CMK (cell line): ENCODE measurements around the gene GPR155.
A peak's percentile ranks its signal among the peaks of the same experiment; 100 is the strongest.
"Not testable (repeated sequence)": the region's sequence is repeated elsewhere in the genome, so short reads cannot be mapped to it uniquely, and the experiment has no call there.

Experiments
- DNase-seq: peaks from one replicate; pipeline ENCODE4 v3.0.0-alpha.2; 2010; ENCODE audit warnings: low read depth

GPR155 gene

GRCh38 chr2:174439950-174440349, 46.9 kb downstream of the GPR155 start:
- no peak for DNase-seq

GRCh38 chr2:174439323-174439722, 47.5 kb downstream of the GPR155 start:
- DNase-seq: no peak

GRCh38 chr2:174438146-174438886, 48.5 kb downstream of the GPR155 start:
- no peak for DNase-seq

DNA sequence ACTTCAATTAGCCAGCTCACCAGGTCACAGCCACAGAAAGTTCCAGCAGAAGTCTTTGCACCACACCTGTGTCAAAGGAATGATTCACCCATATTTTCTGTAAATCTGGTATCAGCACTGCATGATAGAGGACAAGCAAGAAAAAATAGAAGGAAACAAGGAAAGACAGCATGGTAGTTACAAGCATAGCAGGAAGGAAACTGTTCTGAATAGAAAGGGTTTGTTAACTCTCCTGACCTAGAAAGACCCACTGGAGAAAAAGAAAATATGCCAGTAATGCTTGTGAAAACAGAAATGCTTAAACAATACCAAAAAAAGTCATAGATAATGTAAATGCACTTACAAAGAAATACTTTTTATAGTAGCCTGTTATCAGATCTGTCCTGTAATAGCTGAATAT, 50.5 kb downstream of the GPR155 start:
- no peak for DNase-seq

- DNase-seq: no peak
These were observed 54.9 kb downstream of the GPR155 start for GRCh38 chr2:174431902-174432301.

GRCh38 chr2:174430066-174430465, 56.8 kb downstream of the GPR155 start:
- no peak for DNase-seq

- DNase-seq: no peak
These were observed 58.6 kb downstream of the GPR155 start for GRCh38 chr2:174428214-174428613.

GRCh38 chr2:174412256-174412655, 74.6 kb downstream of the GPR155 start:
- no peak for DNase-seq

GRCh38 chr2:174410039-174410438, 76.8 kb downstream of the GPR155 start:
- DNase-seq: not testable (repeated sequence)

DNA sequence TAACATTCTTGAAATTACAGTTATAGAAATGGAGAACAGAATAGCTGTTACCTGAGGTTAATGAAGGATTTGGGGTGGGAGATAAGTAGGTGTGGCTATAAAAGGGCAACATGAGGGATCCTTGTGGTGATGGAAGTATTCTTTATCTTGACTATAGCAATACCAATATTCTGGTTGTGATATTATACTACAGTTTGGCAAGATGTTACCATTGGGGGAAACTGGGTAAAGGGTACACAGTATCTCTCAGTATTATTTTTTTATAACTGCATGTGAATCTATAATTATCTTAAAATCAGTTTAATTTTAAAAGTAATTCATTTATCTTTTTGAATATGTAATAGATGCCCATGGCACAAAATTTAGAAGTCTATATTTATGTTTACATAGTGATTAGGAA, 83.2 kb downstream of the GPR155 start:
- no peak for DNase-seq

DNA sequence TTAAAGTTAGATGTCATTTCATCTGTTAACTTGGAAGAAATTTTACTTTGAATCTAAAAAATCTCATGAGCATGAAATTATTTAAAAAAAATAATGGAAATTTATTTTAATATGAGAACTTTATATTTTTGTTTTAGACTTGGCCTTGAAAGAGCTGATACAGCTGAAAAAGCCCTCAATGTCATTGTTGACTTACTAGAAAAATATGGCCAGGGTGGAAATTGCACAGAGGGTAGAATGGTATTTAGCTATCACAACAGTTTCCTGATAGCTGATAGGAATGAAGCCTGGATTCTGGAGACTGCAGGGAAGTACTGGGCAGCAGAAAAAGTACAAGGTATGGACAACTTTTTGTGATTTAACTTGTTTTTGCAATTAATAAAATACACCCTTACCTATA, 86.0 kb downstream of the GPR155 start:
- DNase-seq: no peak

DNA sequence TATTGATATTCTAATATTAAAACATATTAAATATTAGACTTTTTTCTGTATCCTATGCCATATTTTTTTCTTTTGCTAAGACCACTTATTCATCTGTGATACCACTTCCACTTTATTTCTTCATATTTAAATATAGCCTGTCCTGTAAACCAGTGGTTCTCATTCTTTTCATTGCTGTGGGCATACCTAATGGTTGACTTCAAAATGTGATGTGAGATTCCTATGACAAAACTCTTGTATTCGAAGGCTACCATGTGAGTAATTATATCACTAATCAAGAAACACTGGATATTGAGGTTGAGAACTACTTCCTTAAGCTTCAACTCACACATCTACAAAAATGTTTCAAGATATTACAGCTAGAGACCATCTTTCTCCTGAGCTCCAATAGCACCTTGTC, 87.7 kb downstream of the GPR155 start:
- no peak for DNase-seq

DNA sequence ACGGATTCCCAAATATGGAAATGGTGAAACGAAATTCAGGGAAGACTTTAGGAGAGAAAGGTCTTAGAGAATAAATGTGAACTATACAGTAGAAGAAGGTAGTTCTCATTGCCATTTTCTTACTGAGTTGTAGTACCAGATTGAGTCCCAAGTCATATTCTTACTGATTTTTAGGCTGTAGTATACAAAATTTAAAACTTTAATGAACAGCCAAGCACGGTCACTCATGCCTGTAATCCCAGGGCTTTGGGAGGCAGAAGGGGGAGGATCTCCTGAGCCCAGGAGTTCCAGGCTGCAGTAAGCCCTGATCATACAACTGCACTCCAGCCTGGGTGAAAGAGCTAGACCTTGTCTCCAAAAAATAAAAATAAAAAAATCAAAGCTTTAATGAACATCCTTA, 89.1 kb downstream of the GPR155 start:
- no peak for DNase-seq

DNA sequence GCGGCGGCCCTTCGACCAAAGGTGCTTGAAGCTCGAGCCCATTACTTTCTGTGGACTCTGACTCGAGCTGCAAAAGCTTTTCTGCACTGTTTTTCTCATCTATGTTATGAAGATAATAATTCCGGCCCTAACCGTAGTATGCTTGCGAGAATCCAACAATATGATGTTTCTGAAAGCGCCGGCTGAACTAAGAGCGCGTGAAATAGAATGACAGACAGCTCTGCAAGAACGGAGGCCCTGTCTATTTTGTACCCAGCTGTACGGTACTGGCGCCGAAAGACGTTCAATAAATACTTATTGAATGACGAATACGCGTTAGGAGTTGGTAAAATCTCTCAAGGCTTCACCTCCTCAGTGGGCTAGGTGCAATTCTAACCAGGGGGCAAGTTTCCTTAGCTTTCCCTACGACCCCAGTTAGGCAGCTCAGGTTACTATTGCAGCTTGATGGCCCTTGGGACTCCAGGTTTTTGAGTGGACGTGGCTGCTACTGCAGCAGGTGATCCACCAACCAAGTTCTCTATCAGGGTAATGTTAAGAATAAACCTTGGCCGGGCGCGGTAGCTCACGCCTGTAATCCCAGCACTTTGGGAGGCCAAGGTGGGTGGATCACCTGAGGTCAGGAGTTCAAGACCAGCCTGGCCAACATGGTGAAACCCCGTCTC, 90.7 kb downstream of the GPR155 start:
- DNase-seq: no peak

GRCh38 chr2:174395284-174395968, 91.4 kb downstream of the GPR155 start, which contains the start of gene SCRN3:
Gene SCRN3 (plus strand): TSS chr2:174395730. CDS start chr2:174398284, 2,554 bp downstream.
- DNase-seq: peak; percentile 33

DNA sequence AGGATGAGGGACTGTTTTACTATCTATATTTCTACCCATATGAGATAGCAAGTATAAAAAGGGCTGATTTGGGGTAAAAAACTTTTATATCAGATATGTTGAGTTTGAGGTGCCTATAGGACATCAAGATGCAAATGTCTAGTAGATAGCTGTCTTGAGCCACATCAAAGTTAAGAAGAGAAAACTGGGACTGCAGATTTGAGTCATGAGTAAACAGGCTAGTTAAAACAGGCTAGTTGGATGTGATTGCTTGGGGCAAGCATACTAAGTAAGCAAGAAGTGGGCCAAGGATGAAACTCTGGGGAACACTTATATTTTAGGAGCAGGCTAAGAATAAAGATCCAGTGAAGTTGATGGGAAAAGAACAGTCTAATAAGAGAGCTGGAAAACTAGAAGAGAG, 94.1 kb downstream of the GPR155 start:
- no peak for DNase-seq

DNA sequence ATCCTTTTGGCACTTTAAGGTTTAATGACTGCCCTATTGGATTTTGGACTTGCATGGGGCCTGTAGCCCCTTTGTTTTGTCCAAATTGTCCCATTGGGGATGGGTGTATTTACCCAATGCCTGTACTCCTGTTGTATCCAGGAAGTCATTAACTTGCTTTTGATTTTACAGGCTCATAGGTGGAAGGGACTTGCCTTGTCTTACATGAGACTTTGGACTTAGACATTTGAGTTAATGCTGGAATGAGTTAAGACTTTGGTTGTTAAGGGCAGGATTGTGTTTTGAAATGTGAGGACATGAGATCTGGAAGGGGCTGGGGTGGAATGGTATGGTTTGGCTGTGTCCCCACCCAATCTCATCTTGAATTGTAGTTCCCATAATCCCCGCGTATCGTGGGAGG, 96.5 kb downstream of the GPR155 start:
- not testable (repeated sequence) for DNase-seq

DNA sequence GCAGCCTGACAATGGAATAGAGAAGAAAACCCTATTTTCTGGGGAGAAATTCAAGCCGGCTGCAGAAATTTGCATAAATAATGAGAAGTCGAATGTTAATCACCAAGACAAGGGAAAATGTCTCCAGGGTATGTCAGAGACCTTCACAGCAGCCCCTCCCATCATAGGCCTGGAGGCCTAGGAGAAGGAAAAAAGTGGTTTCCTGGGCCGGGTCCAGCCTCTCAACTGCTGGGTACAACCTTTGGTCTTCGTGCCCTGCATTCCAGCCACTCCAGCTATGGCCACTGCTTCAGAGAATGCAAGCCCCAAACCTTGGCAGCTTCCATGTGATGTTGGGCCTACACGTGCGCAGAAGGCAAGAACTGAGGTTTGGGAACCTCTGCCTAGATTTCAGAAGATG, 97.3 kb downstream of the GPR155 start:
- no peak for DNase-seq

DNA sequence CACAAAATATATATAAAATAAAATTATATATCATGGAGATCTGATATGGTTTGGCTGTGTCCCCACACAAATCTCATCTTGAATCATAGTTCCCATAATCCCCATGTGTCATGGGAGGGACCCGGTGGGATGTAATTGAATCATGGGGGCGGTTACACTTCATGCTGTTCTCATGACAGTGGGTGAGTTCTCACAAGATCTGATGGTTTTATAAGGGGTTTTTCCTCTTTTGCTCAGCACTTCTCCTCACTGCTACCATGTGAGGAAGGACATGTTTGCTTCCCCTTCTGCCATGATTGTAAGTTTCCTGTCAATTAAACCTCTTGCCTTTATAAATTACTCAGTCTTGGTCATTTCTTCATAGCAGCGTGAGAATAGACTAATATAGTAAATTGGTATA, 98.1 kb downstream of the GPR155 start:
- not testable (repeated sequence) for DNase-seq

- DNase-seq: no peak
These were observed 101.6 kb downstream of the GPR155 start for GRCh38 chr2:174385201-174385600.

DNA sequence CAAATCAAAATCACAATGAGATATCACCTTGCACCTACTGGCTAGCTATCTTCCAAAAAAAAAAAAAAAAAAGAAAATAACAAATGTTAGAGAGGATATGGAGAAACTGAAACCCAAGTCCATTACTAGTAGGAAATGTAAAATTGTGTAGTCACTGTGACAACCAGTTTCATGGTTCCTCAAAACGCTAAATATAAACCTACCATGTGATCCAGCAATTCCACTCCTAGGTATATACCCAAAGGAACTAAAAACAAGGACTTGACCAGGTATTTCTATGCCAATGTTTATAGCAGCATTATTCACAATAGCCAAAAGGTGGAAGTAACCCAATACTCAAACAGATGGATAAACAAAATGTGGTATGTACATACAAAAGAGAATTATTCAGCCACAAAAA, 103.0 kb downstream of the GPR155 start:
- DNase-seq: no peak
